Measurements from ENCODE around the gene FBXL19. TPM values are rescaled to one million over a fixed set of nuclear protein-coding genes. Genes with fewer than 3 reads are reported as not detected.
A peak's percentile ranks its signal among the peaks of the same experiment; 100 is the strongest.

FBXL19 gene
- polyA plus RNA-seq, 1 of the 3 experiments (the other 2 are of a cell fraction) = 20.6 TPM

- TF ChIP-seq RAD21 (IDR thresholded peaks at IDR 0.05; ENCODE audit: low read length) (peak; percentile 81), MAX (IDR thresholded peaks at IDR 0.05; ENCODE audit: low read depth) (no peak), FOSL2 (IDR thresholded peaks at IDR 0.05; ENCODE audit: borderline replicate concordance, low read depth) (no peak), RCOR1 (IDR thresholded peaks at IDR 0.05; ENCODE audit: low read length) (no peak), FOXM1 (IDR thresholded peaks at IDR 0.05; ENCODE audit: low read depth) (no peak)
These were observed 61.5 kb downstream of the FBXL19 start, which contains the start of gene HSD3B7 (continued) for GRCh38 chr16:30984669-30985400.

GRCh38 chr16:30985401-30986128 is 62.2 kb downstream of the FBXL19 start:
- H3K4me3 ChIP-seq (ENCODE audit: low read depth in 2 of 2, low read length in 1 of 2) = peak overlapping the region; percentile 31 to 52; a peak in 3 of 4 replicates
- H3K9me3 ChIP-seq = no peaks in the 10 kb centered on the region
- H3K4me1 ChIP-seq (ENCODE audit: control insufficient read depth in 1 of 2, insufficient read depth in 2 of 2, low read depth in 1 of 2, low read length in 1 of 2) = peaks cover 5 to 8% of the 10 kb centered on the region in 2 experiments; a peak in 2 of 4 replicates
- no peaks in the 10 kb centered on the region for H3K27me3 ChIP-seq (ENCODE audit: insufficient read depth)
- POLR2A ChIA-PET = interaction anchor here (1.1 to 1.5 kb wide), 3 partner anchors 88 to 195 kb away, joined by 3 to 7 read pairs (median 5); partner anchors contain the start of genes FUS, ZNF646 and ZNF668
- CTCF ChIA-PET = interaction anchor here (0.6 to 5.3 kb wide), 47 partner anchors 8 to 883 kb away, joined by 3 to 38 read pairs (median 5); partner anchors contain the start of genes FUS, KAT8, ZNF646 and ZNF668
- no peaks in the 10 kb centered on the region for H4K20me1 ChIP-seq (ENCODE audit: insufficient read depth)
- 68% methylated on average over 11 of the region's 20 CpGs for WGBS (ENCODE audit: low lambda C conversion rate)
- TF ChIP-seq TAF1 (IDR thresholded peaks at IDR 0.05; ENCODE audit: borderline replicate concordance, low read depth, low read length) (no peak), JUND (IDR thresholded peaks at IDR 0.05) (no peak), CTCF (IDR thresholded peaks at IDR 0.05) (no peak), POLR2AphosphoS5 (IDR thresholded peaks at IDR 0.05; ENCODE audit: low read depth, low read length) (no peak), CHD2 (IDR thresholded peaks at IDR 0.05; ENCODE audit: low read length, partially characterized antibody) (no peak), NRF1 (IDR thresholded peaks at IDR 0.05; ENCODE audit: low read depth, low read length) (no peak), GABPA (IDR thresholded peaks at IDR 0.05; ENCODE audit: low read depth) (no peak), USF2 (IDR thresholded peaks at IDR 0.05; ENCODE audit: borderline replicate concordance, low read depth, low read length) (no peak), MXI1 (IDR thresholded peaks at IDR 0.05; ENCODE audit: low read depth, low read length) (no peak), RXRA (IDR thresholded peaks at IDR 0.05; ENCODE audit: borderline replicate concordance, low read depth) (no peak), GATA2 (CRISPR knock-in tag; IDR thresholded peaks at IDR 0.05) (no peak), FOXM1 (IDR thresholded peaks at IDR 0.05; ENCODE audit: low read depth) (no peak), RFX5 (IDR thresholded peaks at IDR 0.05; ENCODE audit: low read length) (no peak), IRF3 (IDR thresholded peaks at IDR 0.05; ENCODE audit: low read depth, low read length) (no peak), TCF12 (IDR thresholded peaks at IDR 0.05) (no peak), RAD21 (IDR thresholded peaks at IDR 0.05; ENCODE audit: low read length) (no peak; the same call in 1 of the 2 replicates), SMC3 (IDR thresholded peaks at IDR 0.05; ENCODE audit: low read depth, low read length) (no peak)
- H3K9me2 ChIP-seq = no peaks in the 10 kb centered on the region
- H3K4me2 ChIP-seq = peak overlapping the region; percentile 80
- no peak overlapping the region for H2AFZ ChIP-seq (ENCODE audit: low read depth)
- H3K36me3 ChIP-seq (replicated peaks in 1 of 2; ENCODE audit: control insufficient read depth in 1 of 2, insufficient read depth in 2 of 2, low read length in 1 of 2) = peaks cover 0 to 14% of the 10 kb centered on the region in 2 experiments
- H3K79me2 ChIP-seq (ENCODE audit: insufficient read depth) = no peaks in the 10 kb centered on the region
- peak overlapping the region; percentile 27; the same call in 1 of the 2 replicates for H3K9ac ChIP-seq
- DNase-seq = peak; percentile 63
- peak overlapping the region; percentile 19 to 58; a peak in 1 of 4 replicates for H3K27ac ChIP-seq (ENCODE audit: low read depth in 2 of 2, low read length in 1 of 2)
- peaks cover 5% of the 10 kb centered on the region for H3F3A ChIP-seq (replicated peaks; ENCODE audit: insufficient read depth)
